Effector CD4-positive, alpha-beta T cell (primary cell): ENCODE data around the gene CAMKMT.

Experiments used
- DNase-seq: peaks from one replicate; pipeline ENCODE4 v3.0.0-alpha.2; 2020

CAMKMT gene

GRCh38 chr2:44519026-44519425 lies 157.3 kb downstream of the CAMKMT start:
- no peak for DNase-seq

- no peak for DNase-seq
Observed at GRCh38 chr2:44522846-44523245, 161.1 kb downstream of the CAMKMT start.

GRCh38 chr2:44524347-44524926 lies 162.7 kb downstream of the CAMKMT start:
- no peak for DNase-seq

- no peak for DNase-seq
Observed at GRCh38 chr2:44526352-44526751, 164.6 kb downstream of the CAMKMT start.

GRCh38 chr2:44528595-44528994 lies 166.8 kb downstream of the CAMKMT start:
- DNase-seq, result no peak

GRCh38 chr2:44529448-44529847 lies 167.7 kb downstream of the CAMKMT start:
- no peak for DNase-seq

GRCh38 chr2:44531289-44531688 lies 169.5 kb downstream of the CAMKMT start:
- DNase-seq, result no peak

- DNase-seq, result no peak
Observed at GRCh38 chr2:44532031-44532430, 170.3 kb downstream of the CAMKMT start.

GRCh38 chr2:44533508-44533907 lies 171.8 kb downstream of the CAMKMT start:
- DNase-seq, result no peak

- no peak for DNase-seq
Observed at GRCh38 chr2:44535376-44535775, 173.6 kb downstream of the CAMKMT start.

- DNase-seq, result no peak
Observed at GRCh38 chr2:44537264-44537663, 175.5 kb downstream of the CAMKMT start.

- DNase-seq, result no peak
Observed at GRCh38 chr2:44542520-44542919, 180.8 kb downstream of the CAMKMT start.

GRCh38 chr2:44543773-44544725 lies 182.3 kb downstream of the CAMKMT start:
- DNase-seq, result no peak

GRCh38 chr2:44545005-44545404 lies 183.3 kb downstream of the CAMKMT start:
- no peak for DNase-seq

- no peak for DNase-seq
Observed at GRCh38 chr2:44546459-44547127, 184.8 kb downstream of the CAMKMT start.

GRCh38 chr2:44547718-44548117 lies 186.0 kb downstream of the CAMKMT start:
- no peak for DNase-seq

GRCh38 chr2:44548221-44549098 lies 186.7 kb downstream of the CAMKMT start:
- no peak for DNase-seq

- DNase-seq, result no peak
Observed at GRCh38 chr2:44549099-44549471, 187.3 kb downstream of the CAMKMT start.

- no peak for DNase-seq
Observed at GRCh38 chr2:44549856-44550255, 188.1 kb downstream of the CAMKMT start.

- DNase-seq, result no peak
Observed at GRCh38 chr2:44550561-44550960, 188.8 kb downstream of the CAMKMT start.

GRCh38 chr2:44551497-44551896 lies 189.8 kb downstream of the CAMKMT start:
- no peak for DNase-seq

- no peak for DNase-seq
Observed at GRCh38 chr2:44553456-44553855, 191.7 kb downstream of the CAMKMT start.

GRCh38 chr2:44555700-44556099 lies 194.0 kb downstream of the CAMKMT start:
- DNase-seq, result no peak
